HepG2 (cell line): ENCODE measurements around the gene FAM89B. TPM values are rescaled to one million over a fixed set of nuclear protein-coding genes. Genes with fewer than 3 reads are reported as not detected.
A peak's percentile ranks its signal among the peaks of the same experiment; 100 is the strongest.

Experiments used
- AHR ChIP-seq: IDR thresholded peaks from 2 replicates; pipeline ENCODE4 v1.6.1; 2018; ENCODE audit warnings: missing genetic modification reagents, missing compliant biosample characterization
- HNRNPL ChIP-seq: fragments of 200-400 bp; formaldehyde crosslinking; IDR thresholded peaks from 2 replicates; pipeline ENCODE4 v1.6.1; 2017; ENCODE audit warnings: mild to moderate bottlenecking, low read depth, low read length
- ISL2 ChIP-seq: sonication (generic); formaldehyde crosslinking; IDR thresholded peaks from 2 replicates; pipeline ENCODE4 v1.5.0; 2020; ENCODE audit warnings: missing genetic modification reagents
- MED1 ChIP-seq: sonication (generic); formaldehyde crosslinking; IDR thresholded peaks from 2 replicates; pipeline ENCODE4 v1.4.0; 2020; ENCODE audit warnings: missing genetic modification reagents
- NR2C2 ChIP-seq: sonication (generic); formaldehyde crosslinking; IDR thresholded peaks from 2 replicates; pipeline ENCODE4 v1.4.0; 2020; ENCODE audit warnings: missing genetic modification reagents, mild to moderate bottlenecking, moderate library complexity, borderline replicate concordance
- RFXANK ChIP-seq: IDR thresholded peaks from 2 replicates; pipeline ENCODE4 v1.6.1; 2016
- SMARCE1 ChIP-seq: fragments of 450-650 bp; IDR thresholded peaks from 2 replicates; pipeline ENCODE4 v1.6.1; 2017; ENCODE audit warnings: borderline replicate concordance
- STAG1 ChIP-seq: sonication (generic); formaldehyde crosslinking; IDR thresholded peaks from 2 replicates; pipeline ENCODE4 v1.4.0; 2020; ENCODE audit warnings: missing genetic modification reagents
- TEAD3 ChIP-seq: optimal IDR thresholded peaks from 2 replicates; pipeline ENCODE3; 2016; ENCODE audit warnings: borderline replicate concordance
- ZFX ChIP-seq: sonication (generic); formaldehyde crosslinking; IDR thresholded peaks from 2 replicates; pipeline ENCODE4 v1.4.0; 2020; ENCODE audit warnings: mild to moderate bottlenecking, low read depth, missing genetic modification reagents, moderate library complexity
- ZMYM2 ChIP-seq: sonication (generic); formaldehyde crosslinking; IDR thresholded peaks from 2 replicates; pipeline ENCODE4 v1.8.0; 2022; ENCODE audit warnings: mild to moderate bottlenecking, missing genetic modification reagents
- ZMYM3 ChIP-seq: sonication (generic); formaldehyde crosslinking; IDR thresholded peaks from 2 replicates; pipeline ENCODE4 v1.5.1; 2020; ENCODE audit warnings: mild to moderate bottlenecking, missing genetic modification reagents
- ZNF253 ChIP-seq: sonication (generic); formaldehyde crosslinking; IDR thresholded peaks from 2 replicates; pipeline ENCODE4 v1.8.0; 2022; ENCODE audit warnings: mild to moderate bottlenecking, missing genetic modification reagents, borderline replicate concordance
- ZNF430 ChIP-seq: sonication (generic); formaldehyde crosslinking; IDR thresholded peaks from 2 replicates; pipeline ENCODE4 v1.9.0; 2021; ENCODE audit warnings: mild to moderate bottlenecking, missing genetic modification reagents
- ZNF552 ChIP-seq: sonication (generic); formaldehyde crosslinking; IDR thresholded peaks from 2 replicates; pipeline ENCODE4 v1.9.0; 2022; ENCODE audit warnings: missing genetic modification reagents, mild to moderate bottlenecking, borderline replicate concordance
- polyA plus RNA-seq, 8 experiments: library from polyadenylated mRNA; depleted of rRNA in 3 of 8; stranded (reverse) in 7 of 8; unstranded in 1 of 8; fragments of >200 nt; fragmentation: Illumina TruSeq in 4 of 8; extraction: Trizol in 4 of 8; gene quantifications; 2 replicates each; pipeline versions ENCODE4 v1.2.1 to v1.2.3, GENCODE V29; 2011 to 2016; ENCODE audit warnings: low read depth in 4 of 8, missing spikeins in 1 of 8, mixed read lengths in 1 of 8; ENCODE audit not compliant: insufficient read depth in 1 of 8
- total RNA-seq, 5 experiments: library from RNA; depleted of rRNA; stranded (reverse); fragments of >200 nt; fragmentation: Illumina TruSeq; extraction: Trizol; gene quantifications; 2 replicates each; pipeline ENCODE4 v1.2.3, GENCODE V29; 2016; ENCODE audit warnings: low read depth in 1 of 5
- TF ChIP-seq, protein P1 (sequence below): IDR thresholded peaks from 2 replicates; pipeline ENCODE4 v1.6.1; 2016; ENCODE audit warnings: low read depth
- TF ChIP-seq, protein P2 (sequence below), 2 experiments: sonication (generic) in 1 of 2; formaldehyde crosslinking in 1 of 2; IDR thresholded peaks; 2 replicates each; pipeline versions ENCODE4 v1.4.0 to v1.6.1; 2018 to 2020; ENCODE audit warnings: missing genetic modification reagents in 2 of 2, borderline replicate concordance in 1 of 2, low read depth in 1 of 2, mild to moderate bottlenecking in 1 of 2, missing biosample characterization in 1 of 2
- TF ChIP-seq, protein P3 (sequence below): IDR thresholded peaks from 2 replicates; pipeline ENCODE4 v1.6.1; 2016; ENCODE audit warnings: mild to moderate bottlenecking
- TF ChIP-seq, protein P4 (sequence below): sonication (generic); formaldehyde crosslinking; IDR thresholded peaks from 2 replicates; pipeline ENCODE4 v1.5.0; 2020; ENCODE audit warnings: missing genetic modification reagents
- TF ChIP-seq, protein P5 (sequence below): sonication (generic); formaldehyde crosslinking; IDR thresholded peaks from 2 replicates; pipeline ENCODE4 v1.5.0; 2020; ENCODE audit warnings: missing genetic modification reagents
- TF ChIP-seq, protein P6 (sequence below): sonication (generic); formaldehyde crosslinking; IDR thresholded peaks from 2 replicates; pipeline ENCODE4 v1.5.1; 2020; ENCODE audit warnings: missing genetic modification reagents, mild to moderate bottlenecking, borderline replicate concordance

Gene FAM89B
- total and polyA plus RNA-seq, 2 of the 13 experiments (the other 11 are each of a cell fraction or from before 2014, with no cell fraction given) = 5.7 to 8.0 TPM

DNA sequence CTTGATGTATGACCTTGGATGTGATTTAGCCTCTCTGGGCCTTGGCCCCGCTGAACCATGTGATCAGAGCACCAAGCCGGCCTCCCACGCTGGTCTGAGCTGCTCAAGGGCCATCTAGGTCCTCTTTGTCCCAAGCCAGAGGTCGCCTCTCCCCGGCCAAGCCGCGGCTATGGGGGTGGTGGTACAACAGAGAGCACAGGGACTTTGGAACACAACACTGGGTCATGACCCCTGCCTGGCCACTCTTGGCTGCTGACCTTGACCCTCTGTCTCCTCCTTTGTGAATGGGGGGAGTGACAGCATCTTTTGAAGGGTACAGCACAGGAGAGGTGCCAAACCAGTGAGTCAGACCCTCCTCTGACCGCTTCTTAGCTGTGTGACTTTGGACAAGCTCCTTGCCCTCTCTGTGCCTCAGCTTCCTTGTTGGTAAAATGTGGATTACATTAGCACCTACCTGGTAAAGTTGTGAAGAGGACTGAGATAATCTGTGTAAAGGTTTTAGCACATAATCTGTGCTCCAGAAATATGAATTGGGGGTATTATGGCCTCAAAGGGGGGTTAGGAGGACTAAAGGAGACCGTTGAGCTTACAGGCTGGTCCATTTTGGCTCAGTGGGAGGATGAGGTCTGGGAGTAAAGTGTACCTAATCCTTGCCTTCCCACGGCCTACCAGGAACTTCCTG lies 42.7 kb upstream of the FAM89B start (continued):
- TF ChIP-seq, protein P1, sequence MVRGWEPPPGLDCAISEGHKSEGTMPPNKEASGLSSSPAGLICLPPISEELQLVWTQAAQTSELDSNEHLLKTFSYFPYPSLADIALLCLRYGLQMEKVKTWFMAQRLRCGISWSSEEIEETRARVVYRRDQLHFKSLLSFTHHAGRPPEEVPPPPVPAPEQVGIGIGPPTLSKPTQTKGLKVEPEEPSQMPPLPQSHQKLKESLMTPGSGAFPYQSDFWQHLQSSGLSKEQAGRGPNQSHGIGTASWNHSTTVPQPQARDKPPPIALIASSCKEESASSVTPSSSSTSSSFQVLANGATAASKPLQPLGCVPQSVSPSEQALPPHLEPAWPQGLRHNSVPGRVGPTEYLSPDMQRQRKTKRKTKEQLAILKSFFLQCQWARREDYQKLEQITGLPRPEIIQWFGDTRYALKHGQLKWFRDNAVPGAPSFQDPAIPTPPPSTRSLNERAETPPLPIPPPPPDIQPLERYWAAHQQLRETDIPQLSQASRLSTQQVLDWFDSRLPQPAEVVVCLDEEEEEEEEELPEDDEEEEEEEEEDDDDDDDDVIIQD = no peak
- TF ChIP-seq, protein P2, sequence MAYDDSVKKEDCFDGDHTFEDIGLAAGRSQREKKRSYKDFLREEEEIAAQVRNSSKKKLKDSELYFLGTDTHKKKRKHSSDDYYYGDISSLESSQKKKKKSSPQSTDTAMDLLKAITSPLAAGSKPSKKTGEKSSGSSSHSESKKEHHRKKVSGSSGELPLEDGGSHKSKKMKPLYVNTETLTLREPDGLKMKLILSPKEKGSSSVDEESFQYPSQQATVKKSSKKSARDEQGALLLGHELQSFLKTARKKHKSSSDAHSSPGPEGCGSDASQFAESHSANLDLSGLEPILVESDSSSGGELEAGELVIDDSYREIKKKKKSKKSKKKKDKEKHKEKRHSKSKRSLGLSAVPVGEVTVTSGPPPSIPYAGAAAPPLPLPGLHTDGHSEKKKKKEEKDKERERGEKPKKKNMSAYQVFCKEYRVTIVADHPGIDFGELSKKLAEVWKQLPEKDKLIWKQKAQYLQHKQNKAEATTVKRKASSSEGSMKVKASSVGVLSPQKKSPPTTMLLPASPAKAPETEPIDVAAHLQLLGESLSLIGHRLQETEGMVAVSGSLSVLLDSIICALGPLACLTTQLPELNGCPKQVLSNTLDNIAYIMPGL (CRISPR knock-in tag; IDR thresholded peaks at IDR 0.05; ENCODE audit: borderline replicate concordance in 1 of 2, low read depth in 1 of 2) = 0 out of 4 replicates have a peak, but pooled peaks have one; percentile 22 to 32
- TF ChIP-seq ZMYM3 (CRISPR knock-in tag) (peak; percentile 99), ZFX (0 out of 2 replicates have a peak, but pooled peaks have one; percentile 32), NR2C2 (CRISPR knock-in tag) (peak; percentile 97), ZMYM2 (CRISPR knock-in tag) (peak; percentile 93), RFXANK (CRISPR knock-in tag) (no peak), HNRNPL (no peak), ISL2 (CRISPR knock-in tag) (peak; percentile 45; the same call in 1 of the 2 replicates), SMARCE1 (no peak), STAG1 (no peak), MED1 (CRISPR knock-in tag) (peak; percentile 67), ZNF253 (CRISPR knock-in tag) (no peak), TEAD3 (CRISPR knock-in tag) (peak; percentile 39), AHR (CRISPR knock-in tag) (0 out of 2 replicates have a peak, but pooled peaks have one; percentile 46), ZNF552 (no peak), ZNF430 (CRISPR knock-in tag) (0 out of 2 replicates have a peak, but pooled peaks have one; percentile 49)
- TF ChIP-seq, protein P3, sequence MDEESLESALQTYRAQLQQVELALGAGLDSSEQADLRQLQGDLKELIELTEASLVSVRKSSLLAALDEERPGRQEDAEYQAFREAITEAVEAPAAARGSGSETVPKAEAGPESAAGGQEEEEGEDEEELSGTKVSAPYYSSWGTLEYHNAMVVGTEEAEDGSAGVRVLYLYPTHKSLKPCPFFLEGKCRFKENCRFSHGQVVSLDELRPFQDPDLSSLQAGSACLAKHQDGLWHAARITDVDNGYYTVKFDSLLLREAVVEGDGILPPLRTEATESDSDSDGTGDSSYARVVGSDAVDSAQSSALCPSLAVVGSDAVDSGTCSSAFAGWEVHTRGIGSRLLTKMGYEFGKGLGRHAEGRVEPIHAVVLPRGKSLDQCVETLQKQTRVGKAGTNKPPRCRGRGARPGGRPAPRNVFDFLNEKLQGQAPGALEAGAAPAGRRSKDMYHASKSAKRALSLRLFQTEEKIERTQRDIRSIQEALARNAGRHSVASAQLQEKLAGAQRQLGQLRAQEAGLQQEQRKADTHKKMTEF (CRISPR knock-in tag) = 0 out of 2 replicates have a peak, but pooled peaks have one; percentile 41
- TF ChIP-seq, protein P4, sequence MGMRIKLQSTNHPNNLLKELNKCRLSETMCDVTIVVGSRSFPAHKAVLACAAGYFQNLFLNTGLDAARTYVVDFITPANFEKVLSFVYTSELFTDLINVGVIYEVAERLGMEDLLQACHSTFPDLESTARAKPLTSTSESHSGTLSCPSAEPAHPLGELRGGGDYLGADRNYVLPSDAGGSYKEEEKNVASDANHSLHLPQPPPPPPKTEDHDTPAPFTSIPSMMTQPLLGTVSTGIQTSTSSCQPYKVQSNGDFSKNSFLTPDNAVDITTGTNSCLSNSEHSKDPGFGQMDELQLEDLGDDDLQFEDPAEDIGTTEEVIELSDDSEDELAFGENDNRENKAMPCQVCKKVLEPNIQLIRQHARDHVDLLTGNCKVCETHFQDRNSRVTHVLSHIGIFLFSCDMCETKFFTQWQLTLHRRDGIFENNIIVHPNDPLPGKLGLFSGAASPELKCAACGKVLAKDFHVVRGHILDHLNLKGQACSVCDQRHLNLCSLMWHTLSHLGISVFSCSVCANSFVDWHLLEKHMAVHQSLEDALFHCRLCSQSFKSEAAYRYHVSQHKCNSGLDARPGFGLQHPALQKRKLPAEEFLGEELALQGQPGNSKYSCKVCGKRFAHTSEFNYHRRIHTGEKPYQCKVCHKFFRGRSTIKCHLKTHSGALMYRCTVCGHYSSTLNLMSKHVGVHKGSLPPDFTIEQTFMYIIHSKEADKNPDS (CRISPR knock-in tag) = peak; percentile 79; the same call in 1 of the 2 replicates
- TF ChIP-seq, protein P5, sequence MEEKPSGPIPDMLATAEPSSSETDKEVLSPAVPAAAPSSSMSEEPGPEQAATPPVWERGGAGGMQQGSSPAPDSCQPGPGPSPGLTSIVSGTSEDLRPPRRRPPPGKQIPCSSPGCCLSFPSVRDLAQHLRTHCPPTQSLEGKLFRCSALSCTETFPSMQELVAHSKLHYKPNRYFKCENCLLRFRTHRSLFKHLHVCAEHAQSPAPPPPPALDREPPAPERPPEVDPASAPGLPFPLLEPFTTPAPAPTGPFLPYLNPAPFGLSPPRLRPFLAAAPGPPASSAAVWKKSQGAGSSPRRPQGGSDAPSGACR = peak; percentile 40; the same call in 1 of the 2 replicates
- TF ChIP-seq, protein P6, sequence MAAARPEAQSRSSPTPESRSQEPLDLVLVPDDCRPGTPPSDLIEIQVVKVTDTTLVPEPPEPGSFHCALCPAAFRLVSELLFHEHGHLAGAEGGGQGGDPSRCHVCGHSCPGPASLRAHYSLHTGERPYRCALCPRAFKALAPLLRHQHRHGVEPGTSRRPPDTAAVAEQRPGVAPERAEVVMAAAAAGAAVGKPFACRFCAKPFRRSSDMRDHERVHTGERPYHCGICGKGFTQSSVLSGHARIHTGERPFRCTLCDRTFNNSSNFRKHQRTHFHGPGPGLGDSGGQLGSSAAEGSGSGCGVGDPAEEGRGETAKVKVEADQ = peak; percentile 59; the same call in 1 of the 2 replicates
